ENCODE data around the gene FHIT.

DNA sequence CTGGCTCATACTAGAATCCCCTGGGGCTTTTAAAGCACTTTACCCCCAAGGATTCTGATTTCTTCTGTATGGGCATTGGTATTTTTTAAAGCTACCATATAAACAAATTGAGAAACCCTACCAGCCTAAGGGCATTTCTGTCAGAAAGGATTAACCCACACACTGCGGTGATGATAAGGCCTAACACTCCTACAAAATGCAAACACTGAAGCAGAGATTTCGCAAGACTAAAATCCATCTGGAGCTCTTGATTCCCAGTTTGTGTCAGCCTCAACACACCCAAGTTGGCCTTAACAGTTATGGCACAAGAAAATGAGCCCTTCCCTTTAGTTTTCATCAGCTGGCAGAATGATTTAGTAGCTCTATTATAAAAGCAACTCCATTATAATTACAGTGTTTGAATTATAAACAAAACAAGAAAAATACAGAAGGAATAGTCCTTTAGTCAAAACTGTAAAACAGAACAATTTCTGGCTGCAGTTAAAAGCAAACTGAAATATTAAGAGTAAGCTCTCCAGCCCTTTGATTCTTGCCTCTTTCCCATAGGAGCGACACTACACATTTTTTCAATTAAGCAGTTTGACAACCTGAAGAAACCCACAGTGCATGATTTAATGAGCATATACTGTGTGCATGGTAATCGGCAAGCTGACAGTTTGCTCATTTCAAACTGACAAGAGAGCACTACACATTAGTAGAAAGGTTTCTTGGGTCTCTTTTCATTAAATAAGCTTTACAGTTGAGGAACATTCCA lies 441.2 kb downstream of the FHIT start:
- TF ChIP-seq POLR2A (IDR thresholded peaks at IDR 0.05) (no peak), CTCF (IDR thresholded peaks at IDR 0.05) (no peak)
